ENCODE results near the gene PRTG.
"Not testable (repeated sequence)": the region's sequence is repeated elsewhere in the genome, so short reads cannot be mapped to it uniquely, and the experiment has no call there.

The PRTG gene

GRCh38 chr15:55627730-55628368 is 115.1 kb downstream of the PRTG start:
- no peaks in the 10 kb centered on the region for H3K27me3 ChIP-seq (ENCODE audit: control insufficient read depth, insufficient read depth, low read length, poor library complexity, severe bottlenecking)
- no peaks in the 10 kb centered on the region for H3K4me1 ChIP-seq (ENCODE audit: control insufficient read depth, insufficient read depth, low read length)
- no peak overlapping the region for H3K4me3 ChIP-seq (ENCODE audit: insufficient read depth, low read depth, low read length)
- no peaks in the 10 kb centered on the region for H3K9me3 ChIP-seq (ENCODE audit: control insufficient read depth, low read length)
- no peak overlapping the region for H3K27ac ChIP-seq (ENCODE audit: insufficient read depth, low read depth, low read length, poor library complexity, severe bottlenecking)
- peaks cover 71% of the 10 kb centered on the region for H3K36me3 ChIP-seq (ENCODE audit: control insufficient read depth, insufficient read depth, low read length)
- 92 to 94% methylated on average over 7 of the region's 7 CpGs for WGBS, 2 experiments

DNA sequence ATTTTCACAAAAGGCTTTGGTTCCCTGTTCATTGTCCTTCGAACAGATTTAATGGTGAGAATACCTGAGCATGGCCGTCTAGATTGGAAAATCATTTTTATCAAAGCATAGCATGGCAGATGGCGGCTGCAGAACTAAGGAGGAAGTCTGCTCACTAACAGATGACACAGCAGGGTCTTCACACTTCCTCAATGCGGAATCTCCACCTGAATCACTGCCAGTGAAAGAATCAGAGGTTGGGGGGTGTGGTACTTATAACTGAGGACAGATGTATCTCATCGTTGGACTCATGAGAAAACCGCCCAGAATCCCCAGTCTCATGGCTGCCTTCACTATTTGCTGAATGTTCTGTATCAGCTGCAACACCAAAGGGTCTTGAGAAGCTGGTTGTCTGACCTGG is 123.2 kb downstream of the PRTG start:
- Histone ChIP-seq H3K36me3 (ENCODE audit: control insufficient read depth, insufficient read depth, low read length) (peaks cover 28% of the 10 kb centered on the region), H3K4me1 (ENCODE audit: control insufficient read depth, insufficient read depth, low read length) (no peaks in the 10 kb centered on the region), H3K27me3 (ENCODE audit: control insufficient read depth, insufficient read depth, low read length, poor library complexity, severe bottlenecking) (no peaks in the 10 kb centered on the region), H3K4me3 (ENCODE audit: insufficient read depth, low read depth, low read length) (no peak overlapping the region), H3K27ac (ENCODE audit: insufficient read depth, low read depth, low read length, poor library complexity, severe bottlenecking) (no peak overlapping the region), H3K9me3 (ENCODE audit: control insufficient read depth, low read length) (no peaks in the 10 kb centered on the region)
- 89 to 95% methylated on average over 6 of the region's 6 CpGs for WGBS, 2 experiments

DNA sequence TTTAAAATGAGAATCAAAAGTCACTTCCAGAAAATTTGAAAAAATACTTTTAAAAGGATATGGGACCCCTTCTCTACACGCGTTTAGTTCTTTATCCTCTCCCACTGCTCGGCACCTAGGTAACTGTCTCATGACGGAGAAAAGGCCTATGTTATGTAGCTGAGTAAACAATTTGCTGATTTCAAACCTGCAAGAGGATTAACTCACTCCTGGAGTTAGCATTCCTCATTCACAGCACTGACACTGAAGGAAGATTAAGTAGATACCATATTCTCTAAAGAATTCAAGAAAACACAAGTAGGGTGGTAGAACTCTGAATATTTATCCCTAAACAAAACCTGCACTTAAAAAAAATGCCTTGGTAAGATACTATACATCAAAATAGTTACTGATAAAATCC is 124.6 kb downstream of the PRTG start:
- Histone ChIP-seq H3K4me1 (ENCODE audit: control insufficient read depth, insufficient read depth, low read length) (no peaks in the 10 kb centered on the region), H3K27ac (ENCODE audit: insufficient read depth, low read depth, low read length, poor library complexity, severe bottlenecking) (no peak overlapping the region), H3K9me3 (ENCODE audit: control insufficient read depth, low read length) (no peaks in the 10 kb centered on the region), H3K36me3 (ENCODE audit: control insufficient read depth, insufficient read depth, low read length) (peaks cover 29% of the 10 kb centered on the region), H3K4me3 (ENCODE audit: insufficient read depth, low read depth, low read length) (no peak overlapping the region), H3K27me3 (ENCODE audit: control insufficient read depth, insufficient read depth, low read length, poor library complexity, severe bottlenecking) (no peaks in the 10 kb centered on the region)
- WGBS, 2 experiments = 75 to 85% methylated on average over 4 of the region's 4 CpGs

- no peaks in the 10 kb centered on the region for H3K27me3 ChIP-seq (ENCODE audit: control insufficient read depth, insufficient read depth, low read length, poor library complexity, severe bottlenecking)
- H3K9me3 ChIP-seq (ENCODE audit: control insufficient read depth, low read length) = no peaks in the 10 kb centered on the region
- H3K36me3 ChIP-seq (ENCODE audit: control insufficient read depth, insufficient read depth, low read length) = peaks cover 39% of the 10 kb centered on the region
- H3K4me3 ChIP-seq (ENCODE audit: insufficient read depth, low read depth, low read length) = no peak overlapping the region
- no peaks in the 10 kb centered on the region for H3K4me1 ChIP-seq (ENCODE audit: control insufficient read depth, insufficient read depth, low read length)
- 100% methylated on average over 1 of the region's 1 CpG for WGBS, 2 experiments
- H3K27ac ChIP-seq (ENCODE audit: insufficient read depth, low read depth, low read length, poor library complexity, severe bottlenecking) = no peak overlapping the region
Measured at GRCh38 chr15:55615445-55615844, 127.5 kb downstream of the PRTG start.

- Histone ChIP-seq H3K9me3 (ENCODE audit: control insufficient read depth, low read length) (no peaks in the 10 kb centered on the region), H3K27ac (ENCODE audit: insufficient read depth, low read depth, low read length, poor library complexity, severe bottlenecking) (no peak overlapping the region), H3K27me3 (ENCODE audit: control insufficient read depth, insufficient read depth, low read length, poor library complexity, severe bottlenecking) (no peaks in the 10 kb centered on the region), H3K36me3 (ENCODE audit: control insufficient read depth, insufficient read depth, low read length) (peaks cover 43% of the 10 kb centered on the region), H3K4me3 (ENCODE audit: insufficient read depth, low read depth, low read length) (no peak overlapping the region), H3K4me1 (ENCODE audit: control insufficient read depth, insufficient read depth, low read length) (no peaks in the 10 kb centered on the region)
- 92 to 96% methylated on average over 4 of the region's 4 CpGs for WGBS, 2 experiments
Measured at GRCh38 chr15:55613727-55614126, 129.2 kb downstream of the PRTG start.

- Histone ChIP-seq H3K27me3 (ENCODE audit: control insufficient read depth, insufficient read depth, low read length, poor library complexity, severe bottlenecking) (no peaks in the 10 kb centered on the region), H3K4me1 (ENCODE audit: control insufficient read depth, insufficient read depth, low read length) (no peaks in the 10 kb centered on the region), H3K36me3 (ENCODE audit: control insufficient read depth, insufficient read depth, low read length) (peaks cover 18% of the 10 kb centered on the region), H3K27ac (ENCODE audit: insufficient read depth, low read depth, low read length, poor library complexity, severe bottlenecking) (no peak overlapping the region), H3K4me3 (ENCODE audit: insufficient read depth, low read depth, low read length) (no peak overlapping the region), H3K9me3 (ENCODE audit: control insufficient read depth, low read length) (no peaks in the 10 kb centered on the region)
- 90 to 91% methylated on average over 4 to 5 of the region's 5 CpGs for WGBS, 2 experiments
Measured at GRCh38 chr15:55606214-55606613, 136.7 kb downstream of the PRTG start.

- no peaks in the 10 kb centered on the region for H3K36me3 ChIP-seq (ENCODE audit: control insufficient read depth, insufficient read depth, low read length)
- H3K4me3 ChIP-seq (ENCODE audit: insufficient read depth, low read depth, low read length) = no peak overlapping the region
- H3K27me3 ChIP-seq (ENCODE audit: control insufficient read depth, insufficient read depth, low read length, poor library complexity, severe bottlenecking) = no peaks in the 10 kb centered on the region
- no peak overlapping the region for H3K27ac ChIP-seq (ENCODE audit: insufficient read depth, low read depth, low read length, poor library complexity, severe bottlenecking)
- no peaks in the 10 kb centered on the region for H3K9me3 ChIP-seq (ENCODE audit: control insufficient read depth, low read length)
- no peaks in the 10 kb centered on the region for H3K4me1 ChIP-seq (ENCODE audit: control insufficient read depth, insufficient read depth, low read length)
- 92 to 94% methylated on average over 5 of the region's 5 CpGs for WGBS, 2 experiments
Measured at GRCh38 chr15:55601374-55601773, 141.6 kb downstream of the PRTG start.

GRCh38 chr15:55599439-55599838 is 143.5 kb downstream of the PRTG start:
- no peaks in the 10 kb centered on the region for H3K27me3 ChIP-seq (ENCODE audit: control insufficient read depth, insufficient read depth, low read length, poor library complexity, severe bottlenecking)
- H3K4me1 ChIP-seq (ENCODE audit: control insufficient read depth, insufficient read depth, low read length) = no peaks in the 10 kb centered on the region
- 93 to 95% methylated on average over 3 of the region's 3 CpGs for WGBS, 2 experiments
- H3K27ac ChIP-seq (ENCODE audit: insufficient read depth, low read depth, low read length, poor library complexity, severe bottlenecking) = no peak overlapping the region
- no peak overlapping the region for H3K4me3 ChIP-seq (ENCODE audit: insufficient read depth, low read depth, low read length)
- H3K36me3 ChIP-seq (ENCODE audit: control insufficient read depth, insufficient read depth, low read length) = no peaks in the 10 kb centered on the region
- H3K9me3 ChIP-seq (ENCODE audit: control insufficient read depth, low read length) = no peaks in the 10 kb centered on the region

GRCh38 chr15:55593019-55593418 is 149.9 kb downstream of the PRTG start:
- WGBS, 2 experiments = 93% methylated on average over 1 of the region's 1 CpG; no CpG with 5 or more reads in 1 of the 2 experiments
- not testable (repeated sequence) for H3K9me3 ChIP-seq (ENCODE audit: control insufficient read depth, low read length); H3K4me1 ChIP-seq (ENCODE audit: control insufficient read depth, insufficient read depth, low read length)

DNA sequence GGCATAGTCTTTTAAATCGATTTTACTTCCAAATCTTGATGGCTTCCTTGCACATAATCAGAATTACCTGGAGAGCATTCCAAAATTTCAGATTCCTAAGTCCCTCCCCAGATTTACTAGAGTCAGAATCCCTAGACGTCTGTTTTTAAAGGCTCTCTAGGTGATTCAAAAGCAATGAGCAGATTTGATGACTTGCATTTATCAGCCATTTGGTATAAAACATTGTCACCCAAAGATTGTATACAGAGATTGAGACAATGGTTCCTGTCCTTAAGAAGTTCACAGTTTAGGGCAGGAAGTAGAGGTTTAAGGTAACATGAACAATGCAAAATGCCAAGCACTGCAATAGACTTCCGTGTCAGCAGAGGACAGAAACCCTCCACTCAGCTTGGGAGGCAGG is 152.2 kb downstream of the PRTG start:
- Histone ChIP-seq H3K4me1 (ENCODE audit: control insufficient read depth, insufficient read depth, low read length) (no peaks in the 10 kb centered on the region), H3K27me3 (ENCODE audit: control insufficient read depth, insufficient read depth, low read length, poor library complexity, severe bottlenecking) (peaks cover 32% of the 10 kb centered on the region), H3K9me3 (ENCODE audit: control insufficient read depth, low read length) (no peaks in the 10 kb centered on the region), H3K27ac (ENCODE audit: insufficient read depth, low read depth, low read length, poor library complexity, severe bottlenecking) (no peak overlapping the region), H3K4me3 (ENCODE audit: insufficient read depth, low read depth, low read length) (no peak overlapping the region), H3K36me3 (ENCODE audit: control insufficient read depth, insufficient read depth, low read length) (no peaks in the 10 kb centered on the region)
- 76 to 80% methylated on average over 3 of the region's 3 CpGs for WGBS, 2 experiments

More at GRCh38 chr15:55593019-55593418, 149.9 kb downstream of the PRTG start:
- not testable (repeated sequence) for H3K4me3 ChIP-seq (ENCODE audit: insufficient read depth, low read depth, low read length); H3K36me3 ChIP-seq (ENCODE audit: control insufficient read depth, insufficient read depth, low read length); H3K27ac ChIP-seq (ENCODE audit: insufficient read depth, low read depth, low read length, poor library complexity, severe bottlenecking)
- H3K27me3 ChIP-seq (ENCODE audit: control insufficient read depth, insufficient read depth, low read length, poor library complexity, severe bottlenecking) = peaks cover 12% of the 10 kb centered on the region

DNA sequence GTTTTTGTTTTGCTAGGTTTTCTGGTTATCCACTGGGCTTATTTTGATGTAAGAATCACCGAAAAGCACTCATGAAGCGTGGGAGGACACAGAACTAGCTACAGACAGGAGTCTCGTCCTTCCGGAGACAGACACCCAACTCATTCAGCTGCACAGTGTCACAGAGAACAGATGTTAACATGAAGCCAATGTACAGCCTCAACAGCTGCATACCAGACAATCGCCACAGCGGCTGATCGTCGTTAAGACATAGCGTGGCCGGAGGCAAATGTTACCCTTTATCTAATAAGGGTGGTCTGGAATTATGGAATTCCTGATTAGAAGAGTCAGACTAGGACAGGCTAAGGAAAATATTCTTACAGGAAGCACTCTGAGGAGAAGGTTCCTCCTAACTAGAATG is 153.7 kb downstream of the PRTG start:
- H3K27ac ChIP-seq (ENCODE audit: insufficient read depth, low read depth, low read length, poor library complexity, severe bottlenecking) = no peak overlapping the region
- H3K4me1 ChIP-seq (ENCODE audit: control insufficient read depth, insufficient read depth, low read length) = no peaks in the 10 kb centered on the region
- no peak overlapping the region for H3K4me3 ChIP-seq (ENCODE audit: insufficient read depth, low read depth, low read length)
- H3K36me3 ChIP-seq (ENCODE audit: control insufficient read depth, insufficient read depth, low read length) = no peaks in the 10 kb centered on the region
- H3K9me3 ChIP-seq (ENCODE audit: control insufficient read depth, low read length) = no peaks in the 10 kb centered on the region
- H3K27me3 ChIP-seq (ENCODE audit: control insufficient read depth, insufficient read depth, low read length, poor library complexity, severe bottlenecking) = peaks cover 40% of the 10 kb centered on the region
- 96 to 97% methylated on average over 10 of the region's 10 CpGs for WGBS, 2 experiments

All from ectodermal cell (in vitro differentiated cells).